GM23338 (cell line): ENCODE measurements around the gene GPN3. TPM values are rescaled to one million over a fixed set of nuclear protein-coding genes. Genes with fewer than 3 reads are reported as not detected.
A peak's percentile ranks its signal among the peaks of the same experiment; 100 is the strongest.
"Not testable (repeated sequence)": the region's sequence is repeated elsewhere in the genome, so short reads cannot be mapped to it uniquely, and the experiment has no call there.

Experiments used
- ATAC-seq: fragments of 200-7000 bp; cut with Tn5 transposase; 3 replicates; pipeline ENCODE4 v1.9.1; 2020
- DNase-seq: peaks from one replicate; pipeline ENCODE4 v3.0.0-alpha.2; 2015; ENCODE audit warnings: low spot score
- H2AFZ ChIP-seq: fragments of 200-600 bp; sonication (generic); 2 replicates; pipeline ENCODE4 v1.8.0; 2016; ENCODE audit warnings: antibody characterized with exemption, mild to moderate bottlenecking, moderate library complexity
- H3F3A ChIP-seq: fragments of 200-600 bp; sonication (generic); replicated peaks from 2 replicates; pipeline ENCODE4 v1.8.0; 2017; ENCODE audit warnings: antibody characterized with exemption, mixed run types, low read depth
- H3K27ac ChIP-seq: fragments of 200-600 bp; sonication (generic); 2 replicates; pipeline ENCODE4 v1.6.1; 2016; ENCODE audit warnings: low read depth
- H3K27me3 ChIP-seq: fragments of 200-600 bp; sonication (generic); 2 replicates; pipeline ENCODE4 v1.8.0; 2016; ENCODE audit warnings: mild to moderate bottlenecking, mixed run types, moderate library complexity; ENCODE audit not compliant: insufficient read depth
- H3K36me3 ChIP-seq: fragments of 200-600 bp; sonication (generic); 2 replicates; pipeline ENCODE4 v1.8.0; 2016; ENCODE audit warnings: mild to moderate bottlenecking; ENCODE audit not compliant: insufficient read depth
- H3K4me1 ChIP-seq: fragments of 200-600 bp; sonication (generic); 2 replicates; pipeline ENCODE4 v1.8.0; 2016; ENCODE audit warnings: mild to moderate bottlenecking, moderate library complexity; ENCODE audit not compliant: insufficient read depth
- H3K4me2 ChIP-seq: fragments of 200-600 bp; sonication (generic); 2 replicates; pipeline ENCODE4 v1.7.1; 2017; ENCODE audit warnings: mixed run types
- H3K4me3 ChIP-seq: fragments of 200-600 bp; sonication (generic); 2 replicates; pipeline ENCODE4 v1.6.1; 2016; ENCODE audit warnings: mixed run types
- H3K79me2 ChIP-seq: fragments of 200-600 bp; sonication (generic); replicated peaks from 2 replicates; pipeline ENCODE4 v1.8.0; 2017; ENCODE audit warnings: mild to moderate bottlenecking; ENCODE audit not compliant: insufficient read depth
- H3K9me2 ChIP-seq: fragments of 200-600 bp; sonication (generic); 2 replicates; pipeline ENCODE4 v1.8.0; 2017; ENCODE audit not compliant: insufficient read depth
- H4K20me1 ChIP-seq: fragments of 200-600 bp; sonication (generic); replicated peaks from 2 replicates; pipeline ENCODE4 v1.8.0; 2017; ENCODE audit warnings: mild to moderate bottlenecking; ENCODE audit not compliant: insufficient read depth
- H3K27ac Mint-ChIP-seq: 2 replicates; pipeline ENCODE4 v1.8.0; 2020; ENCODE audit warnings: inconsistent platforms, mild to moderate bottlenecking, moderate library complexity, mixed read lengths
- H3K27me3 Mint-ChIP-seq: 3 replicates; pipeline ENCODE4 v1.8.0; 2022; ENCODE audit warnings: low read depth, mild to moderate bottlenecking, moderate library complexity, mixed read lengths, inconsistent platforms; ENCODE audit not compliant: insufficient read depth, poor library complexity
- H3K36me3 Mint-ChIP-seq: 3 replicates; pipeline ENCODE4 v1.8.0; 2021; ENCODE audit warnings: low read depth, mild to moderate bottlenecking, inconsistent platforms, moderate library complexity, mixed read lengths
- H3K4me1 Mint-ChIP-seq: 3 replicates; pipeline ENCODE4 v1.8.0; 2020; ENCODE audit warnings: mild to moderate bottlenecking, inconsistent platforms, mixed read lengths
- H3K4me3 Mint-ChIP-seq: 3 replicates; pipeline ENCODE4 v1.8.0; 2021; ENCODE audit warnings: moderate library complexity, mild to moderate bottlenecking, inconsistent platforms, mixed read lengths
- H3K9me3 Mint-ChIP-seq: 3 replicates; pipeline ENCODE4 v1.8.0; 2020; ENCODE audit warnings: moderate library complexity, mild to moderate bottlenecking, inconsistent platforms, mixed read lengths
- polyA plus RNA-seq: library from polyadenylated mRNA; unstranded; fragments of >200 nt; fragmentation: Nextera tagmentation; extraction: Ambion mirVana; gene quantifications from 2 replicates; pipeline ENCODE4 v1.2.1, GENCODE V29; 2016
- total RNA-seq: library from RNA; depleted of rRNA; stranded (reverse); fragments of >200 nt; shearing (Covaris generic); gene quantifications from 2 replicates; pipeline ENCODE4 v1.2.3, GENCODE V29; 2014

The GPN3 gene
- total and polyA plus RNA-seq, 2 experiments from 2014 or later, result 45.0 to 108 TPM

DNA sequence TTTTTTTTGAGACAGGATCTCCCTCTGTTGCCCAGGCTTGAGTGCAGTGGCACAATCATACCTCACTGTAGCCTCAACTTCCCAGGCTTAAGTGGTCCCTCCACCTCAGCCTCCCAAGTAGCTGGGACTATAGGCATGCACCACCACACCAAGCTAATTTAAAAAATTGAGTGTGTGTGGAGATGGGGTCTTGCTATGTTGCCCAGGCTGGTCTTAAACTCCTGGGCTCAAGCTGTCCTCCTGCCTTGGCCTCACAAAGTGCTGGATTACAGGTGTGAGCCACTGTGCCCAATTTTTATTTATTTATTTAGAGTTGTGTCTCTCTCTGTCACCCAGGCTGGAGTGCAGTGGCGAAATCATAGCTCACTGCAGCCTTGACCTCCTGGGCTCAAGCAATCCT lies 47.4 kb downstream of the GPN3 start:
- not testable (repeated sequence) for DNase-seq, H2AFZ ChIP-seq, H3K79me2 ChIP-seq, H3K27ac Mint-ChIP-seq, H3K4me1 Mint-ChIP-seq, H3F3A ChIP-seq, H3K4me2 ChIP-seq, H3K27me3 Mint-ChIP-seq, H3K36me3 Mint-ChIP-seq, H3K36me3 ChIP-seq, H3K4me3 Mint-ChIP-seq, ATAC-seq, H3K27ac ChIP-seq, H3K9me2 ChIP-seq, H3K9me3 Mint-ChIP-seq, H4K20me1 ChIP-seq, H3K4me1 ChIP-seq, H3K27me3 ChIP-seq, H3K4me3 ChIP-seq

DNA sequence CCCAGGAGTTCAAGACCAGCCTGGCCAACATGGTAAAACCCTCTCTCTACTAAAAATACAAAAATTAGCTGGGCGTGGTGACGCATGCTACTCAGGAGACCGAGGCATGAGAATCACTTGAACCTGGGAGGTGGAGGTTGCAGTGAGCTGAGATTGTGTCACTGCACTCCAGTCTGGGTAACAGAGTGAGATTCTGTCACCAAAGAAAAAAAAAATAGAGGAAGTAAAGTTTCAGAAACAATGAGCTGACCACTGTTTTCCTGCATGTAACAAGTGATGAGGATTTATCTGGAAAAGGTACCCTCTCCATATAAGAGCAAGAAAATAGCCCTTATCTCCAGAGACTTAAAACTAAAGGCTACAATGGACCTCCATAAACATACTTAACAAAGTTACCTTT lies 50.9 kb downstream of the GPN3 start:
- not testable (repeated sequence) for H3K27me3 Mint-ChIP-seq, H3K79me2 ChIP-seq, H3F3A ChIP-seq, H3K4me1 ChIP-seq, H3K4me1 Mint-ChIP-seq, H4K20me1 ChIP-seq, H3K4me2 ChIP-seq, H3K9me3 Mint-ChIP-seq, H3K9me2 ChIP-seq, ATAC-seq, H3K4me3 ChIP-seq, H3K36me3 ChIP-seq, H3K27ac ChIP-seq, H3K27me3 ChIP-seq, H3K27ac Mint-ChIP-seq, DNase-seq, H3K4me3 Mint-ChIP-seq, H3K36me3 Mint-ChIP-seq
- peak overlapping the region; percentile 2 for H2AFZ ChIP-seq

DNA sequence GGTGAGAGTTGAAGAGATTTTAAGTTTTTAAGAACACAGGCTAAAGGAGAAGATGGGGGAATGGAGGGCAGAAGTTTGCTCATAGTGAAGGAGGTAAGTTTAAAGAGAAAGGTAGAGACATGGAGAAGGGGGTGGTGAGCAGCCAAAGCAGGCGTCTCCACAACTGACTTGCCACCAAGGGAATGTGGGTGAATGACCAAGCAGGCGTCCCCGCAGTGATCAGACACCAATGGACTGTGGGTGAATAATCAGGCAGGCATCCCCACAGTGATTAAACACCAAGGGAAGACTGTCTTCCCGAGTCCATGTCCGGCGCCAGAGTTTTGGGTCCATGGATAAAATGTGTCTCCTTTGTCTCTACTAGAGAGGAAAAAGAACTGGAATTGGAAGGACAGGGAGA lies 58.0 kb downstream of the GPN3 start:
- H3K27me3 Mint-ChIP-seq, H3K4me3 ChIP-seq, H3K9me2 ChIP-seq, H3K36me3 Mint-ChIP-seq, DNase-seq, H3K79me2 ChIP-seq, ATAC-seq, H3K9me3 Mint-ChIP-seq, H3F3A ChIP-seq, H3K4me1 ChIP-seq, H3K27ac Mint-ChIP-seq, H3K4me2 ChIP-seq, H4K20me1 ChIP-seq, H3K27ac ChIP-seq, H3K27me3 ChIP-seq, H3K4me3 Mint-ChIP-seq, H3K36me3 ChIP-seq, H3K4me1 Mint-ChIP-seq: not testable (repeated sequence)
- H2AFZ ChIP-seq, result peak overlapping the region; percentile 69; the same call in 1 of the 2 replicates

DNA sequence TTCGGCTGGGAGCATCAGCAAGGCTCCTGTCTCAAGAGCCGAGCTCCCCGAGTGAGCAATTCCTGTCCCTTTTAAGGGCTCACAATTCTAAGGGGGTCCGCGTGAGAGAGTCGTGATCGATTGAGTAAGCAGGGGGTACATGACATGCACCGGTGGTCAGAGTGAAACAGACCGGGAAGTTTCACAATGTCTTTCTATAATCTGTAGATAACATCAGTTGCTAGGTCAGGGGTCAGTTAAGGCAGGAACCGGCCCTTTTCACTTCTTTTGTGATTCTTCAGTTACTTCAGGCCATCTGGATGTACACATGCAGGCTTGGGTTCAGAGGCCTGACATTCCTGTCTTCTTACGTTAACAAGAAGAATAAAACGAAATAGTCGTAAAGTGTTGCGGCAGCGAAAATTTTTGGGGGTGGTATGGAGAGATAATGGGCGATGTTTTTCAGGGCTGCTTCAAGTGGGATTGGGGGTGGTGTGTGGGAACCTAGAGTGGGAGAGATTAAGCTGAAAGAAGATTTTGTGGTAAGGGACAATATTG lies 62.9 kb downstream of the GPN3 start:
- H3K27ac Mint-ChIP-seq, H3K9me3 Mint-ChIP-seq, H3K4me3 Mint-ChIP-seq, H3K9me2 ChIP-seq, H3K4me1 Mint-ChIP-seq, DNase-seq, H3K27me3 Mint-ChIP-seq, H3K4me2 ChIP-seq, H3K4me1 ChIP-seq, H3F3A ChIP-seq, ATAC-seq, H3K4me3 ChIP-seq, H3K27me3 ChIP-seq: not testable (repeated sequence)
- peaks cover 12% of the 10 kb centered on the region for H3K36me3 ChIP-seq
- peak overlapping the region; percentile 81 for H2AFZ ChIP-seq
- 0 out of 2 replicates have a peak overlapping the region, but pooled peaks have one; percentile 92 for H3K27ac ChIP-seq
- H3K79me2 ChIP-seq, result peaks cover 32% of the 10 kb centered on the region
- peaks cover 27% of the 10 kb centered on the region for H3K36me3 Mint-ChIP-seq
- H4K20me1 ChIP-seq, result peaks cover 16% of the 10 kb centered on the region
